GM12878 (cell line): ENCODE results near the gene PDGFB.

Experiments used
- CHD2 ChIP-seq: IDR thresholded peaks from 2 replicates; pipeline ENCODE4 v1.6.1; 2011; ENCODE audit warnings: low read depth, low read length, improper control_type of control experiment, borderline replicate concordance
- EP300 ChIP-seq, 2 experiments: fragments of 150-350 bp in 1 of 2; IDR thresholded peaks; 2 replicates each; pipeline ENCODE4 v1.6.1; 2011 to 2012; ENCODE audit warnings: low read depth in 2 of 2, low read length in 2 of 2, borderline replicate concordance in 1 of 2, improper control_type of control experiment in 1 of 2, inconsistent platforms in 1 of 2; ENCODE audit not compliant: control insufficient read depth in 1 of 2
- EZH2 ChIP-seq: IDR thresholded peaks from 2 replicates; pipeline ENCODE4 v1.6.1; 2012; ENCODE audit warnings: low read depth, mild to moderate bottlenecking, control low read depth, inconsistent platforms, low read length, borderline replicate concordance; ENCODE audit not compliant: control insufficient read depth
- HDAC6 ChIP-seq: fragments of 200-600 bp; sonication (generic); IDR thresholded peaks from one replicate; pipeline ENCODE4 v1.8.0; 2017; ENCODE audit warnings: antibody characterized with exemption; ENCODE audit not compliant: unreplicated experiment
- POLR2A ChIP-seq: IDR thresholded peaks from 2 replicates; pipeline ENCODE4 v1.6.1; 2011; ENCODE audit warnings: low read depth, mild to moderate bottlenecking, low read length
- RAD21 ChIP-seq: IDR thresholded peaks from 2 replicates; pipeline ENCODE4 v1.6.1; 2011; ENCODE audit warnings: mild to moderate bottlenecking, low read depth, low read length, moderate library complexity; ENCODE audit not compliant: insufficient read depth
- SREBF1 ChIP-seq: IDR thresholded peaks from 2 replicates; pipeline ENCODE4 v1.6.1; 2012; ENCODE audit warnings: mild to moderate bottlenecking, low read length
- TCF3 ChIP-seq: IDR thresholded peaks from 2 replicates; pipeline ENCODE4 v1.6.1; 2012; ENCODE audit warnings: low read depth, mild to moderate bottlenecking, low read length, borderline replicate concordance; ENCODE audit not compliant: insufficient read depth
- YY1 ChIP-seq: IDR thresholded peaks from 2 replicates; pipeline ENCODE4 v1.6.1; 2011; ENCODE audit warnings: low read depth, mild to moderate bottlenecking, low read length
- TF ChIP-seq, protein P1 (sequence below), 3 experiments: IDR thresholded peaks in 2 of 3; conservative IDR thresholded peaks in 1 of 3; 2 replicates each; pipeline ENCODE4 v1.5.1; 2011; ENCODE audit warnings: low read depth in 3 of 3, low read length in 3 of 3, mild to moderate bottlenecking in 3 of 3, control low read depth in 2 of 3, moderate library complexity in 2 of 3, inconsistent platforms in 1 of 3, mixed read lengths in 1 of 3; ENCODE audit not compliant: control insufficient read depth in 2 of 3, insufficient read depth in 1 of 3; ENCODE audit errors: extremely low read depth in 1 of 3
- TF ChIP-seq, protein P2 (sequence below): fragments of 450-650 bp; conservative IDR thresholded peaks from 2 replicates; pipeline ENCODE4 v1.6.1; 2017; ENCODE audit warnings: mild to moderate bottlenecking, moderate library complexity
- TF ChIP-seq, protein P3 (sequence below): fragments of 450-650 bp; IDR thresholded peaks from 2 replicates; pipeline ENCODE4 v1.6.1; 2017; ENCODE audit warnings: antibody characterized with exemption, mild to moderate bottlenecking, moderate library complexity

- TF ChIP-seq HDAC6 (no peak), SREBF1 (no peak), POLR2A (no peak), EZH2 (no peak), RAD21 (no peak), YY1 (no peak), TCF3 (no peak), EP300 (IDR thresholded peaks at IDR 0.05; ENCODE audit: borderline replicate concordance in 1 of 2, control insufficient read depth in 1 of 2, low read depth in 2 of 2, low read length in 2 of 2) (no peak), CHD2 (no peak)
- TF ChIP-seq, protein P1, sequence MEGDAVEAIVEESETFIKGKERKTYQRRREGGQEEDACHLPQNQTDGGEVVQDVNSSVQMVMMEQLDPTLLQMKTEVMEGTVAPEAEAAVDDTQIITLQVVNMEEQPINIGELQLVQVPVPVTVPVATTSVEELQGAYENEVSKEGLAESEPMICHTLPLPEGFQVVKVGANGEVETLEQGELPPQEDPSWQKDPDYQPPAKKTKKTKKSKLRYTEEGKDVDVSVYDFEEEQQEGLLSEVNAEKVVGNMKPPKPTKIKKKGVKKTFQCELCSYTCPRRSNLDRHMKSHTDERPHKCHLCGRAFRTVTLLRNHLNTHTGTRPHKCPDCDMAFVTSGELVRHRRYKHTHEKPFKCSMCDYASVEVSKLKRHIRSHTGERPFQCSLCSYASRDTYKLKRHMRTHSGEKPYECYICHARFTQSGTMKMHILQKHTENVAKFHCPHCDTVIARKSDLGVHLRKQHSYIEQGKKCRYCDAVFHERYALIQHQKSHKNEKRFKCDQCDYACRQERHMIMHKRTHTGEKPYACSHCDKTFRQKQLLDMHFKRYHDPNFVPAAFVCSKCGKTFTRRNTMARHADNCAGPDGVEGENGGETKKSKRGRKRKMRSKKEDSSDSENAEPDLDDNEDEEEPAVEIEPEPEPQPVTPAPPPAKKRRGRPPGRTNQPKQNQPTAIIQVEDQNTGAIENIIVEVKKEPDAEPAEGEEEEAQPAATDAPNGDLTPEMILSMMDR (IDR thresholded peaks at IDR 0.05 in 2 of 3, conservative IDR thresholded peaks at IDR 0.05 in 1 of 3; ENCODE audit: control insufficient read depth in 2 of 3, extremely low read depth in 1 of 3, insufficient read depth in 1 of 3, low read depth in 3 of 3, low read length in 3 of 3) = no peak
- TF ChIP-seq, protein P2, sequence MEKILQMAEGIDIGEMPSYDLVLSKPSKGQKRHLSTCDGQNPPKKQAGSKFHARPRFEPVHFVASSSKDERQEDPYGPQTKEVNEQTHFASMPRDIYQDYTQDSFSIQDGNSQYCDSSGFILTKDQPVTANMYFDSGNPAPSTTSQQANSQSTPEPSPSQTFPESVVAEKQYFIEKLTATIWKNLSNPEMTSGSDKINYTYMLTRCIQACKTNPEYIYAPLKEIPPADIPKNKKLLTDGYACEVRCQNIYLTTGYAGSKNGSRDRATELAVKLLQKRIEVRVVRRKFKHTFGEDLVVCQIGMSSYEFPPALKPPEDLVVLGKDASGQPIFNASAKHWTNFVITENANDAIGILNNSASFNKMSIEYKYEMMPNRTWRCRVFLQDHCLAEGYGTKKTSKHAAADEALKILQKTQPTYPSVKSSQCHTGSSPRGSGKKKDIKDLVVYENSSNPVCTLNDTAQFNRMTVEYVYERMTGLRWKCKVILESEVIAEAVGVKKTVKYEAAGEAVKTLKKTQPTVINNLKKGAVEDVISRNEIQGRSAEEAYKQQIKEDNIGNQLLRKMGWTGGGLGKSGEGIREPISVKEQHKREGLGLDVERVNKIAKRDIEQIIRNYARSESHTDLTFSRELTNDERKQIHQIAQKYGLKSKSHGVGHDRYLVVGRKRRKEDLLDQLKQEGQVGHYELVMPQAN = no peak
- TF ChIP-seq, protein P3, sequence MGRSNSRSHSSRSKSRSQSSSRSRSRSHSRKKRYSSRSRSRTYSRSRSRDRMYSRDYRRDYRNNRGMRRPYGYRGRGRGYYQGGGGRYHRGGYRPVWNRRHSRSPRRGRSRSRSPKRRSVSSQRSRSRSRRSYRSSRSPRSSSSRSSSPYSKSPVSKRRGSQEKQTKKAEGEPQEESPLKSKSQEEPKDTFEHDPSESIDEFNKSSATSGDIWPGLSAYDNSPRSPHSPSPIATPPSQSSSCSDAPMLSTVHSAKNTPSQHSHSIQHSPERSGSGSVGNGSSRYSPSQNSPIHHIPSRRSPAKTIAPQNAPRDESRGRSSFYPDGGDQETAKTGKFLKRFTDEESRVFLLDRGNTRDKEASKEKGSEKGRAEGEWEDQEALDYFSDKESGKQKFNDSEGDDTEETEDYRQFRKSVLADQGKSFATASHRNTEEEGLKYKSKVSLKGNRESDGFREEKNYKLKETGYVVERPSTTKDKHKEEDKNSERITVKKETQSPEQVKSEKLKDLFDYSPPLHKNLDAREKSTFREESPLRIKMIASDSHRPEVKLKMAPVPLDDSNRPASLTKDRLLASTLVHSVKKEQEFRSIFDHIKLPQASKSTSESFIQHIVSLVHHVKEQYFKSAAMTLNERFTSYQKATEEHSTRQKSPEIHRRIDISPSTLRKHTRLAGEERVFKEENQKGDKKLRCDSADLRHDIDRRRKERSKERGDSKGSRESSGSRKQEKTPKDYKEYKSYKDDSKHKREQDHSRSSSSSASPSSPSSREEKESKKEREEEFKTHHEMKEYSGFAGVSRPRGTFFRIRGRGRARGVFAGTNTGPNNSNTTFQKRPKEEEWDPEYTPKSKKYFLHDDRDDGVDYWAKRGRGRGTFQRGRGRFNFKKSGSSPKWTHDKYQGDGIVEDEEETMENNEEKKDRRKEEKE = no peak
These were observed 70.1 kb downstream of the PDGFB start for GRCh38 chr22:39174498-39175352.
